Stomach (tissue), 9 donors: Measurements from ENCODE around the gene UQCRQ. TPM values are rescaled to one million over a fixed set of nuclear protein-coding genes. Genes with fewer than 3 reads are reported as not detected.

Source experiments
- DNase-seq, 2 donors: peaks; one replicate each; pipeline versions ENCODE4 v3.0.0 to v3.0.0-alpha.2; 2013 to 2019
- H3K27ac ChIP-seq, 5 donors: fragments of 200-600 bp in 4 of 5; sonication (generic) in 4 of 5; one replicate each; pipeline ENCODE4 v1.5.1; 2013 to 2019; ENCODE audit warnings: mild to moderate bottlenecking in 1 of 5, moderate library complexity in 1 of 5
- H3K27me3 ChIP-seq, 3 donors: fragments of 200-600 bp; sonication (generic); one replicate each; pipeline ENCODE4 v1.5.1; 2017 to 2019; ENCODE audit warnings: mixed run types in 1 of 3
- H3K36me3 ChIP-seq, 4 donors: fragments of 200-600 bp; sonication (generic); 1 replicate in 3 of 4; 2 replicates in 1 of 4; pipeline ENCODE4 v1.5.1; 2016 to 2019
- H3K4me1 ChIP-seq, 4 donors: fragments of 200-600 bp; sonication (generic); one replicate each; pipeline ENCODE4 v1.5.1; 2016 to 2019
- H3K4me3 ChIP-seq, 4 donors: fragments of 200-600 bp; sonication (generic) in 3 of 4; one replicate each; pipeline ENCODE4 v1.5.1; 2016 to 2019; ENCODE audit warnings: mild to moderate bottlenecking in 1 of 4
- H3K9me3 ChIP-seq, 4 donors: fragments of 200-600 bp; sonication (generic); one replicate each; pipeline ENCODE4 v1.5.1; 2016 to 2019
- EP300 ChIP-seq: sonication (generic); formaldehyde crosslinking; IDR thresholded peaks from one replicate; pipeline ENCODE4 v1.6.1; 2017; ENCODE audit warnings: antibody characterized with exemption
- POLR2A ChIP-seq, 4 donors: fragments of 450-650 bp; IDR thresholded peaks; one replicate each; pipeline ENCODE4 v1.6.1; 2016; ENCODE audit warnings: antibody characterized with exemption in 4 of 4, control low read depth in 2 of 4, mild to moderate bottlenecking in 1 of 4, moderate library complexity in 1 of 4
- POLR2AphosphoS5 ChIP-seq, 3 donors: sonication (generic); formaldehyde crosslinking; IDR thresholded peaks; one replicate each; pipeline ENCODE4 v1.6.1; 2016; ENCODE audit warnings: antibody characterized with exemption in 3 of 3
- WGBS, 5 donors: extraction: QIAGEN DNeasy Blood & Tissue Kit in 3 of 5; methylation state at CpG; one replicate each; pipeline versions ENCODE4 v1.1.5 to v1.1.7; 2013 to 2018; 5-methylcytosine and 5-hydroxymethylcytosine counted together
- intact Hi-C: fragments of 100-400 bp; cut with DNase I; formaldehyde crosslinking; loops from one replicate; pipeline ENCODE4 v1.15.1; 2023; ENCODE audit warnings: low total_unique reads
- polyA plus RNA-seq, 3 donors: library from polyadenylated mRNA; stranded (reverse); fragments of 200-250 nt; gene quantifications; one replicate each; pipeline ENCODE4 v1.2.3, GENCODE V29; 2013
- total RNA-seq, 5 donors: library from RNA; depleted of rRNA; stranded (reverse); fragments of >200 nt; gene quantifications; one replicate each; pipeline versions ENCODE4 v1.1.0 to v1.2.3, GENCODE V29; 2014 to 2016
- TF ChIP-seq, protein P1 (sequence below), 7 experiments: fragments of 450-650 bp in 4 of 7; fragments of 200-600 bp in 3 of 7; sonication (generic) in 3 of 7; IDR thresholded peaks; one replicate each; pipeline ENCODE4 v1.5.1; 2016 to 2019; ENCODE audit warnings: antibody characterized with exemption in 7 of 7, control low read depth in 2 of 7, mild to moderate bottlenecking in 1 of 7
- donor health status: healthy with polysubstance abuse.
- donor health status: Bipolar disorder and iron deficiency.
- donor health status: healthy.

UQCRQ gene
- total and polyA plus RNA-seq, 8 donors, result 66.5 to 603 (median 160) TPM

DNA sequence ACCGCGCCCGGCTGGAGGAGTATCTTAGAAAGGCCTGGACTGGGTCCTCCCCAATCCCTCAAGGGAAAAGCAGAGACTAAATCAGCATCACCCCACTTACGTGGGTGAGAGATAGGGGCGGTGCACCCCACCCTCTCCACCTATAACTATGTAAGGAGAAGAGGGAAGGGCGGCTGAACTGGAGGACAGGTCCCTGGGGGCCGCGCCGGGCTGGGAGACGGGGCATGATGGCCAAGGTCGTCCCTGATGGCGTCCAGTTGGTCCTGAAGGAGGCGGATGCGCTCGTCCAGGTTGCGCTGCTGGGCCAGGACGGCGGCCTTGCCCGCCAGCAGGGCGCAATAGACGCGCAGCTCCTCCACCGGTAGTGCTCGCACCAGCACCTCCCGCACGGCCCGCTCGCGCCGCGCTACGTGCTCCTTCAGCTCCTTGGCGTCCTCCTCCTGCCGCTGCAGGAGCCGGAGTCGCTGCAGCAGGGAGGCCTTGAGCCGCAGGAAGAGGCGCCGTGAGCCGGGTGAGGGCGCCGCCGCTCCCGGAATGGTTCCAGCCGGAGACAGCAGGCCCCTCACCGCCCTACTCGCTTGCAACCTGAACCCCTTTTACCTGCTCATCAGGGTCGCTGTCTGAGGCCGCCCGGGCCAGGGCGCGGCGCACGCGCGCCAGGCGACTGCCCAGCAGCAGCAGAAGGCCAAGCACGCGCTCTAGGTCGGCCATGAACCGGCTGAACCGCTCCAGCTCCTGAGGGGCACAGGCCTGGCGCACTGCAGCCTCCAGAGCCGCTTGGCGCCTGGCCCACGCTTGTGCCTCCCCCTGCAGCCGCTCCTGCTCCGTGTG, 43.6 kb upstream of the UQCRQ start:
- Histone ChIP-seq H3K36me3 (peaks cover 0 to 34% (median 27%) of the 10 kb centered on the region in 4 donors), H3K27ac (peak overlapping the region in 2 of 5 donors; percentile 14 to 27), H3K4me1 (peaks cover 20 to 58% (median 29%) of the 10 kb centered on the region in 4 donors), H3K27me3 (peaks cover 0 to 66% (median 5%) of the 10 kb centered on the region in 3 donors), H3K4me3 (peak overlapping the region; percentile 11 to 34 (median 26)), H3K9me3 (no peaks in the 10 kb centered on the region)
- WGBS, 5 donors, result 37 to 61% (median 41%) methylated on average over 23 to 68 of the region's 68 CpGs
- TF ChIP-seq, protein P1, sequence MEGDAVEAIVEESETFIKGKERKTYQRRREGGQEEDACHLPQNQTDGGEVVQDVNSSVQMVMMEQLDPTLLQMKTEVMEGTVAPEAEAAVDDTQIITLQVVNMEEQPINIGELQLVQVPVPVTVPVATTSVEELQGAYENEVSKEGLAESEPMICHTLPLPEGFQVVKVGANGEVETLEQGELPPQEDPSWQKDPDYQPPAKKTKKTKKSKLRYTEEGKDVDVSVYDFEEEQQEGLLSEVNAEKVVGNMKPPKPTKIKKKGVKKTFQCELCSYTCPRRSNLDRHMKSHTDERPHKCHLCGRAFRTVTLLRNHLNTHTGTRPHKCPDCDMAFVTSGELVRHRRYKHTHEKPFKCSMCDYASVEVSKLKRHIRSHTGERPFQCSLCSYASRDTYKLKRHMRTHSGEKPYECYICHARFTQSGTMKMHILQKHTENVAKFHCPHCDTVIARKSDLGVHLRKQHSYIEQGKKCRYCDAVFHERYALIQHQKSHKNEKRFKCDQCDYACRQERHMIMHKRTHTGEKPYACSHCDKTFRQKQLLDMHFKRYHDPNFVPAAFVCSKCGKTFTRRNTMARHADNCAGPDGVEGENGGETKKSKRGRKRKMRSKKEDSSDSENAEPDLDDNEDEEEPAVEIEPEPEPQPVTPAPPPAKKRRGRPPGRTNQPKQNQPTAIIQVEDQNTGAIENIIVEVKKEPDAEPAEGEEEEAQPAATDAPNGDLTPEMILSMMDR (IDR thresholded peaks at IDR 0.05), result no peak
- no peak for TF ChIP-seq POLR2AphosphoS5 (IDR thresholded peaks at IDR 0.05)
- no peak for TF ChIP-seq POLR2A (IDR thresholded peaks at IDR 0.05)
- TF ChIP-seq EP300, result no peak
- peak in 1 of 2 donors; percentile 83 for DNase-seq
- intact Hi-C loops, result no loop called here

DNA sequence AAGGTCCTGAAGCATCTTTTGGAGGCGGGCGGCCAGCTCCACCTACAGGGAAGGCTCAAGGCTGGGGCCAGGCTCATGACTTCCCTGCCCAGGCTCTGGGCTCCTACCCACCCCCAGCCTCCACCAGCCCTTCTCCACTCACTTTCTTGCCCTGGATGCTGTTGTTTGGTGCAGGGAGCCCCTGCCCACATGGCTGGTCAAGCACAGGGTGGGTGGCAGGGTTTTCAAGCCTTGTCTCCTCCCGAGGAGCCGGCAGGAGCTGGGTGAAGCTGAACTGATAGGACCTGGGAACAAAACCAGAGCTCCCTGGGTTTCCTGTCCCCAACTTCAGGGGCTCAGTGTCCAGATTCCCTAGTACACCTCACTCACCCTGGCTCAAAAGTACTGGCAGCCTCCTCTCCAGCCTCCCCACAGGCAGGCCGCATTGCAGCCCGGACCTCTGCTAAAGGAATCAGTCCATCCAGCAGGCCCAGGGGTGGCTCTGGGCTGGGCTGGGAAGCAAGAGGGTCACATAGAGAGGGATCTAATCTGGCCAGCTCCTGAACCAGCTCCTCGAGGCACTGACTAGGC, 42.9 kb upstream of the UQCRQ start:
- Histone ChIP-seq H3K4me3 (peak overlapping the region in 3 of 4 donors; percentile 11 to 34 (median 29)), H3K4me1 (peaks cover 20 to 60% (median 29%) of the 10 kb centered on the region in 4 donors), H3K9me3 (no peaks in the 10 kb centered on the region), H3K27me3 (peaks cover 0 to 71% (median 5%) of the 10 kb centered on the region in 3 donors), H3K27ac (peak overlapping the region in 1 of 5 donors; percentile 27), H3K36me3 (peaks cover 0 to 34% (median 27%) of the 10 kb centered on the region in 4 donors)
- TF ChIP-seq POLR2A (IDR thresholded peaks at IDR 0.05) (no peak), EP300 (no peak), POLR2AphosphoS5 (IDR thresholded peaks at IDR 0.05) (no peak)
- TF ChIP-seq, protein P1 (IDR thresholded peaks at IDR 0.05), result no peak
- intact Hi-C loops, result no loop called here
- DNase-seq, result no peak
- WGBS, 5 donors, result 68 to 86% (median 76%) methylated on average over 7 of the region's 7 CpGs

DNA sequence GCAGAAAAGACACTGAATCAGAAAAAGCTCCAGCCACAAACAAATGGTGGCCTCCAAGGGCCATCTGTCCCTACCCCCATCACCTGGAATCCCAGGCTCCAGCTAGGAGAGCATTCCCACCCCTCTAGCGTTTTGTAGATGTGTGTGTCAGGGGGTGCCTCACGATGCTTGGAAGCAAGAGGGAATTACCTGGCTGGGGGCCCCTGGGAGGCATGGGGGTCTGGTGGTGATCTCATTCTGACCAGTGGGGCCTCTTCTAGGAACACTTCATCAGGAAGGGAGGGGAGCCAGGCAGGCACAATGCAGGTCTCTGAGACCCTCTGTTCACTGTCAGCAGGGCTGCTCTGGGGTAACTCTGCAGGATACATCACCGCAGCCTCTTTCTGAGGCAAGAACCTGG, 42.0 kb upstream of the UQCRQ start:
- Histone ChIP-seq H3K4me3 (no peak overlapping the region), H3K4me1 (peaks cover 21 to 61% (median 32%) of the 10 kb centered on the region in 4 donors), H3K36me3 (peaks cover 0 to 34% (median 27%) of the 10 kb centered on the region in 4 donors), H3K27me3 (peaks cover 0 to 72% (median 5%) of the 10 kb centered on the region in 3 donors), H3K9me3 (no peaks in the 10 kb centered on the region), H3K27ac (no peak overlapping the region)
- no peak for DNase-seq
- intact Hi-C loops, result no loop called here
- WGBS, 5 donors, result 91 to 100% (median 97%) methylated on average over 3 of the region's 3 CpGs
- TF ChIP-seq POLR2AphosphoS5 (IDR thresholded peaks at IDR 0.05), result no peak
- TF ChIP-seq POLR2A (IDR thresholded peaks at IDR 0.05), result no peak
- TF ChIP-seq EP300, result no peak
- TF ChIP-seq, protein P1 (IDR thresholded peaks at IDR 0.05), result no peak

DNA sequence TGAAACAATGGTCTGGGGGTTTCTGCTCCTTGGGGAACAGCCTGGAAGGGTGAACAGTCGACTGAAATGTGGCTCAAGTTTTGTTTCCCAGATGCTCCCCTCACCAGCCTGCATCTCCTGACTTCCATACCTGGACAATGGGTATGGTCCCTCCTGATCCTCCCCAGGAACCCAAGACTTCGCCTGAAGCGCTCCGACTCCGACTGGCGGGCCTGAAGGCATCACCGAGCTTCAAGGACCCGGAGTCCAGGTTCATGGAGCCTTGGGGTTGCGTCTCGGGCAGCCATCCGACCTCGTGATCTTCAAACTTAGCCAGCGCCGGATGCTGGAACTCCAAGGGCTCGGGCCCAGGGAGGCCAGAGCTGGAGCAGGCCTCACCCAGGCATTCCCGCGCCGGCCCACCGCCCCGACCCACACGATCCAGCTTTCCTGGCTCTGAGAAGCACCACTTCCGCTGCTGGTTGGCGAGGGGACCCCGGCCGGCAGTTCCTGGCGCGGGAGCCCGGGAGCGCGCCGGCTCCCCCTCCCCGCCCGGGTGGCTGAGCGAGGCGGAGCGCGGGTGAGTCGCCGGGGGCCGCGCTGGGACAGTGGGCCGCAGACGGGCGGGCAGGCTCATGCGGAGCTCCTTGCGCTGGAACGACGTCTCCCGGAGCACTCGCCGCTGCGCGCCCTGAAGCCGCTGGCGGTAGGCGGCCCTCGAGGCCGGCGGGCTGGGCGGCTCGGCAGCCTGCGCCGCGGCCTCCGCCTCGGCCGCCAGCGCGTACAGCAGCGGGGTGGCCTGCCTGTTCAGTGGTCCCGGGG, 41.2 kb upstream of the UQCRQ start:
- no peak for TF ChIP-seq EP300
- no peak for TF ChIP-seq POLR2A (IDR thresholded peaks at IDR 0.05)
- TF ChIP-seq POLR2AphosphoS5 (IDR thresholded peaks at IDR 0.05), result no peak
- TF ChIP-seq, protein P1 (IDR thresholded peaks at IDR 0.05), result no peak
- intact Hi-C loops, result no loop called here
- peak overlapping the region; percentile 15 to 30 (median 28) for H3K4me3 ChIP-seq

More for the DNA sequence above, 41.2 kb upstream of the UQCRQ start:
- Histone ChIP-seq H3K9me3 (no peaks in the 10 kb centered on the region), H3K27me3 (peaks cover 0 to 74% (median 5%) of the 10 kb centered on the region in 3 donors), H3K4me1 (peaks cover 17 to 58% (median 30%) of the 10 kb centered on the region in 4 donors), H3K27ac (no peak overlapping the region), H3K36me3 (peaks cover 0 to 34% (median 27%) of the 10 kb centered on the region in 4 donors)
- 59 to 100% (median 71%) methylated on average over 13 to 71 of the region's 71 CpGs for WGBS, 5 donors
- peak in 1 of 2 donors; percentile 57 for DNase-seq
